ENCODE results near the gene TNFRSF13B.

Gene TNFRSF13B

GRCh38 chr17:16918443-16918842 lies 53.5 kb downstream of the TNFRSF13B start:
- Histone ChIP-seq H2BK5ac (ENCODE audit: low read depth, low read length, poor library complexity) (no peak overlapping the region), H3K79me1 (ENCODE audit: low read length) (peaks cover 6% of the 10 kb centered on the region), H3K9me3 (ENCODE audit: insufficient read depth, low read depth, low read length) (no peaks in the 10 kb centered on the region), H3K4me3 (ENCODE audit: low read depth, low read length) (no peak overlapping the region), H4K91ac (ENCODE audit: low read depth, low read length) (no peak overlapping the region), H3K27me3 (ENCODE audit: insufficient read depth, low read length) (no peaks in the 10 kb centered on the region), H3K79me2 (ENCODE audit: control insufficient read depth, insufficient read depth, low read length, poor library complexity) (no peaks in the 10 kb centered on the region), H3K4ac (ENCODE audit: low read depth, low read length) (no peak overlapping the region), H3K27ac (ENCODE audit: low read depth, low read length) (no peak overlapping the region), H3K23ac (ENCODE audit: low read length) (no peak overlapping the region), H2AFZ (ENCODE audit: insufficient read depth, low read length, poor library complexity) (no peak overlapping the region), H3K4me1 (ENCODE audit: control insufficient read depth in 1 of 2, insufficient read depth in 2 of 2, low read length in 2 of 2) (peaks cover 0 to 5% of the 10 kb centered on the region in 2 experiments), H3K14ac (ENCODE audit: low read length) (no peak overlapping the region), H4K12ac (ENCODE audit: low read depth, low read length) (no peak overlapping the region), H2BK120ac (ENCODE audit: insufficient read depth, low read length, poor library complexity) (no peak overlapping the region), H3K18ac (ENCODE audit: low read length) (no peak overlapping the region), H4K8ac (ENCODE audit: low read depth, low read length) (no peak overlapping the region), H3K36me3 (ENCODE audit: control insufficient read depth in 1 of 2, insufficient read depth in 2 of 2, low read length in 2 of 2) (no peaks in the 10 kb centered on the region), H3K9ac (ENCODE audit: low read length) (no peak overlapping the region), H3K4me2 (ENCODE audit: low read length) (no peak overlapping the region), H2BK12ac (ENCODE audit: low read length) (no peak overlapping the region), H2AK5ac (ENCODE audit: low read length) (no peak overlapping the region)
- DNase-seq: no peak
- WGBS (ENCODE audit: extremely low coverage, insufficient coverage, insufficient read length): no CpG with 5 or more reads among the region's 6 CpGs

DNA sequence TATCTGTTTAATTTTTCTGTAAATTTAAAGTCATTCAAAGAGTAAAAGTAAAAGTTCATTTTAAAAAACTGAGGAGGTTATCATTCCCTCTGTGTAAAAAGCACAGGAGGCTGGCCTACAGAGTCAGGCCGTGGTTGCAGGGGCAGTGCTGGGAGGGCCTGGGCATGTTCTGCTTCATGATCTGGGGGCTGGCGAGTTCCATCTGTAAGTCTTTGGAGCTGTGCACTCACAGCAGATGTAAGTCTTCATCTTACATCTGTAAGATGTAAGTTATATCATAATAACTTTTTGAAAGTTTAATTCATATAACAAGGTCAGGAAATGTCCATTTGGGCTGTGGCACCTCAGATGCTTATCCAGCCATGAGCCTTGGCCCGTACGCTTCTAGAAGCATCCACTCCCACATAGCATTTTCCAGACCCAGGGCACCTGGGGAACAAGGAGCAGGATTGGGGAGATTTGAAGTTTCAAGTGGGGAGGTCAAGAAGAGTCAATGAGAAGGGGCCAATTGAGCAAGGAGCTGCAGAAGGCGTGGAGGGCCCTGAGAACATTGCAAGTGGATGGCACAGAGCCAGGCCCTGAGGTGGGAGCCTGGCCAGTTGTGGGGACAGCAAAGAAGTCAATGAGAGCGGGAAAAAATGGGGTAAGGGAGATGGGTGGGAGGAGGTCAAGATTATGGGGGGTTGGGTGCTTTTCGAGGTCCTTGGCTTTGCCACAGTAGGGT lies 54.1 kb downstream of the TNFRSF13B start:
- no peak overlapping the region for H3K23ac ChIP-seq (ENCODE audit: low read length)
- no peaks in the 10 kb centered on the region for H3K9me3 ChIP-seq (ENCODE audit: insufficient read depth, low read depth, low read length)
- no peak for DNase-seq
- no peaks in the 10 kb centered on the region for H3K79me2 ChIP-seq (ENCODE audit: control insufficient read depth, insufficient read depth, low read length, poor library complexity)
- H3K4me1 ChIP-seq (ENCODE audit: control insufficient read depth in 1 of 2, insufficient read depth in 2 of 2, low read length in 2 of 2): peaks cover 0 to 5% of the 10 kb centered on the region in 2 experiments
- no peak overlapping the region for H2BK120ac ChIP-seq (ENCODE audit: insufficient read depth, low read length, poor library complexity)
- no peak overlapping the region for H3K18ac ChIP-seq (ENCODE audit: low read length)
- H2AK5ac ChIP-seq (ENCODE audit: low read length): no peak overlapping the region
- no peaks in the 10 kb centered on the region for H3K27me3 ChIP-seq (ENCODE audit: insufficient read depth, low read length)
- WGBS (ENCODE audit: extremely low coverage, insufficient coverage, insufficient read length): no CpG with 5 or more reads among the region's 7 CpGs
- H2BK5ac ChIP-seq (ENCODE audit: low read depth, low read length, poor library complexity): no peak overlapping the region
- no peak overlapping the region for H3K4ac ChIP-seq (ENCODE audit: low read depth, low read length)
- no peak overlapping the region for H4K8ac ChIP-seq (ENCODE audit: low read depth, low read length)
- H4K91ac ChIP-seq (ENCODE audit: low read depth, low read length): no peak overlapping the region
- H3K27ac ChIP-seq (ENCODE audit: low read depth, low read length): no peak overlapping the region
- no peak overlapping the region for H3K4me3 ChIP-seq (ENCODE audit: low read depth, low read length)
- H3K79me1 ChIP-seq (ENCODE audit: low read length): peaks cover 6% of the 10 kb centered on the region
- no peaks in the 10 kb centered on the region for H3K36me3 ChIP-seq (ENCODE audit: control insufficient read depth in 1 of 2, insufficient read depth in 2 of 2, low read length in 2 of 2)
- no peak overlapping the region for H3K4me2 ChIP-seq (ENCODE audit: low read length)
- no peak overlapping the region for H4K12ac ChIP-seq (ENCODE audit: low read depth, low read length)
- no peak overlapping the region for H3K14ac ChIP-seq (ENCODE audit: low read length)
- no peak overlapping the region for H3K9ac ChIP-seq (ENCODE audit: low read length)
- H2AFZ ChIP-seq (ENCODE audit: insufficient read depth, low read length, poor library complexity): no peak overlapping the region
- H2BK12ac ChIP-seq (ENCODE audit: low read length): no peak overlapping the region

DNA sequence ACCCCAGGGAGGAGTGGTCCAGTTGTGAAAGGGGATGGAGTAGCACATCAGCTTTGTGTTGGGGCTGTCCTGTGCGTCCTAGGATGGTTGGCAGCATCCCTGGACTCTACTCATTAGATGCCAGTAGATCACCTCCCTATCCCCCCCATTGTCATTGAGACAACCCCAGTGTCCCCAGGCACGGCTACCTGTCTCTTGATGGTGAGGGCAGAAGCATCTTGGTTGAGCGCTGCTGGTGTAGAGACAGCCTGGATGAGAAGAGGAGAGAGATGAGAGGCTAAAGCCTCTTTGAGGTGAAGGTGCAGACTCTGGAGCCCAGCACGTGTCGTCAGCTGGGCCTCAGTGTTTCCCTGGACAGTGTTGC lies 55.4 kb downstream of the TNFRSF13B start:
- H2AK5ac ChIP-seq (ENCODE audit: low read length): no peak overlapping the region
- H3K27ac ChIP-seq (ENCODE audit: low read depth, low read length): no peak overlapping the region
- no peak overlapping the region for H3K4ac ChIP-seq (ENCODE audit: low read depth, low read length)
- no peak overlapping the region for H3K4me2 ChIP-seq (ENCODE audit: low read length)
- peaks cover 6% of the 10 kb centered on the region for H3K79me1 ChIP-seq (ENCODE audit: low read length)
- no peak overlapping the region for H2BK5ac ChIP-seq (ENCODE audit: low read depth, low read length, poor library complexity)
- H4K8ac ChIP-seq (ENCODE audit: low read depth, low read length): no peak overlapping the region
- H3K23ac ChIP-seq (ENCODE audit: low read length): no peak overlapping the region
- no peak overlapping the region for H2BK120ac ChIP-seq (ENCODE audit: insufficient read depth, low read length, poor library complexity)
- no peak overlapping the region for H3K18ac ChIP-seq (ENCODE audit: low read length)
- no peaks in the 10 kb centered on the region for H3K36me3 ChIP-seq (ENCODE audit: control insufficient read depth in 1 of 2, insufficient read depth in 2 of 2, low read length in 2 of 2)
- no peaks in the 10 kb centered on the region for H3K79me2 ChIP-seq (ENCODE audit: control insufficient read depth, insufficient read depth, low read length, poor library complexity)
- no CpG with 5 or more reads among the region's 5 CpGs for WGBS (ENCODE audit: extremely low coverage, insufficient coverage, insufficient read length)
- no peak overlapping the region for H2BK12ac ChIP-seq (ENCODE audit: low read length)
- H3K27me3 ChIP-seq (ENCODE audit: insufficient read depth, low read length): no peaks in the 10 kb centered on the region
- H3K14ac ChIP-seq (ENCODE audit: low read length): no peak overlapping the region
- H3K4me1 ChIP-seq (ENCODE audit: control insufficient read depth in 1 of 2, insufficient read depth in 2 of 2, low read length in 2 of 2): peaks cover 0 to 9% of the 10 kb centered on the region in 2 experiments
- no peak overlapping the region for H3K9ac ChIP-seq (ENCODE audit: low read length)
- H2AFZ ChIP-seq (ENCODE audit: insufficient read depth, low read length, poor library complexity): no peak overlapping the region
- H4K91ac ChIP-seq (ENCODE audit: low read depth, low read length): no peak overlapping the region
- no peak for DNase-seq
- no peak overlapping the region for H4K12ac ChIP-seq (ENCODE audit: low read depth, low read length)
- H3K4me3 ChIP-seq (ENCODE audit: low read depth, low read length): no peak overlapping the region
- no peaks in the 10 kb centered on the region for H3K9me3 ChIP-seq (ENCODE audit: insufficient read depth, low read depth, low read length)

GRCh38 chr17:16915752-16916556 lies 56.0 kb downstream of the TNFRSF13B start:
- no peak overlapping the region for H3K18ac ChIP-seq (ENCODE audit: low read length)
- H2BK5ac ChIP-seq (ENCODE audit: low read depth, low read length, poor library complexity): no peak overlapping the region

More at GRCh38 chr17:16915752-16916556, 56.0 kb downstream of the TNFRSF13B start:
- Histone ChIP-seq H3K27ac (ENCODE audit: low read depth, low read length) (no peak overlapping the region), H3K4me1 (ENCODE audit: control insufficient read depth in 1 of 2, insufficient read depth in 2 of 2, low read length in 2 of 2) (peaks cover under 1 to 13% of the 10 kb centered on the region in 2 experiments), H2AFZ (ENCODE audit: insufficient read depth, low read length, poor library complexity) (no peak overlapping the region), H3K36me3 (ENCODE audit: control insufficient read depth in 1 of 2, insufficient read depth in 2 of 2, low read length in 2 of 2) (no peaks in the 10 kb centered on the region), H3K79me2 (ENCODE audit: control insufficient read depth, insufficient read depth, low read length, poor library complexity) (no peaks in the 10 kb centered on the region), H3K4me3 (ENCODE audit: low read depth, low read length) (no peak overlapping the region), H3K9ac (ENCODE audit: low read length) (no peak overlapping the region), H3K14ac (ENCODE audit: low read length) (no peak overlapping the region), H2AK5ac (ENCODE audit: low read length) (no peak overlapping the region), H3K79me1 (ENCODE audit: low read length) (peaks cover 10% of the 10 kb centered on the region), H3K23ac (ENCODE audit: low read length) (no peak overlapping the region), H4K12ac (ENCODE audit: low read depth, low read length) (no peak overlapping the region), H3K4me2 (ENCODE audit: low read length) (no peak overlapping the region), H4K8ac (ENCODE audit: low read depth, low read length) (no peak overlapping the region), H3K27me3 (ENCODE audit: insufficient read depth, low read length) (no peaks in the 10 kb centered on the region), H3K4ac (ENCODE audit: low read depth, low read length) (no peak overlapping the region), H2BK120ac (ENCODE audit: insufficient read depth, low read length, poor library complexity) (no peak overlapping the region), H3K9me3 (ENCODE audit: insufficient read depth, low read depth, low read length) (no peaks in the 10 kb centered on the region), H2BK12ac (ENCODE audit: low read length) (no peak overlapping the region), H4K91ac (ENCODE audit: low read depth, low read length) (no peak overlapping the region)
- DNase-seq: peak; percentile 22 to 64
- no CpG with 5 or more reads among the region's 11 CpGs for WGBS (ENCODE audit: extremely low coverage, insufficient coverage, insufficient read length)

Data from trophoblast cell (in vitro differentiated cells and primary cell).